A549 (cell line): ENCODE measurements around the gene CBLN1.

ENCODE experiments used
- CHD2 ChIP-seq: fragments of 150-350 bp; IDR thresholded peaks from 2 replicates; pipeline ENCODE4 v1.6.1; 2014; ENCODE audit warnings: low read length; ENCODE audit not compliant: partially characterized antibody
- CTCF ChIP-seq: fragments of >200 bp; sonication (Bioruptor Twin); formaldehyde crosslinking; IDR thresholded peaks from 3 replicates; pipeline ENCODE4 v1.5.1; 2016
- EHMT2 ChIP-seq: fragments of 200-600 bp; sonication (generic); IDR thresholded peaks from 2 replicates; pipeline ENCODE4 v1.6.1; 2016; ENCODE audit warnings: antibody characterized with exemption, low read depth, mild to moderate bottlenecking, moderate library complexity
- JUN ChIP-seq, 2 experiments: fragments of >200 bp; sonication (Bioruptor Twin); formaldehyde crosslinking; IDR thresholded peaks; 2 replicates in 1 of 2; 3 replicates in 1 of 2; pipeline ENCODE4 v1.6.1; 2016 to 2017
- KDM1A ChIP-seq: fragments of 200-600 bp; sonication (generic); IDR thresholded peaks from 2 replicates; pipeline ENCODE4 v1.6.1; 2016; ENCODE audit warnings: low read depth, mild to moderate bottlenecking
- MAFK ChIP-seq: fragments of 450-650 bp; IDR thresholded peaks from 2 replicates; pipeline ENCODE4 v1.6.1; 2014; ENCODE audit not compliant: partially characterized antibody
- MAZ ChIP-seq: fragments of 150-350 bp; IDR thresholded peaks from 2 replicates; pipeline ENCODE4 v1.6.1; 2014; ENCODE audit warnings: antibody characterized with exemption, low read depth, low read length, borderline replicate concordance
- MYC ChIP-seq: IDR thresholded peaks from 2 replicates; pipeline ENCODE4 v1.6.1; 2012; ENCODE audit warnings: mild to moderate bottlenecking, inconsistent platforms, low read length, improper control_type of control experiment, borderline replicate concordance
- PBX3 ChIP-seq: IDR thresholded peaks from 2 replicates; pipeline ENCODE4 v1.6.1; 2012
- POLR2A ChIP-seq: IDR thresholded peaks from 2 replicates; pipeline ENCODE4 v1.6.1; 2012; ENCODE audit warnings: mild to moderate bottlenecking, low read length
- SMC3 ChIP-seq: fragments of >200 bp; sonication (Bioruptor Twin); formaldehyde crosslinking; IDR thresholded peaks from 3 replicates; pipeline ENCODE4 v1.6.1; 2018; ENCODE audit warnings: inconsistent platforms

- TF ChIP-seq JUN (IDR thresholded peaks at IDR 0.05) (no peak), POLR2A (no peak), EHMT2 (no peak), MYC (no peak), MAFK (no peak), KDM1A (no peak), PBX3 (no peak), CTCF (no peak), SMC3 (no peak), CHD2 (no peak), MAZ (no peak)
Measured at GRCh38 chr16:49278567-49278827, 3.1 kb downstream of the CBLN1 start.
